LHCN-M2 (cell line): ENCODE data around the gene CCDC184. TPM values are rescaled to one million over a fixed set of nuclear protein-coding genes. Genes with fewer than 3 reads are reported as not detected.
"Not testable (repeated sequence)": the region's sequence is repeated elsewhere in the genome, so short reads cannot be mapped to it uniquely, and the experiment has no call there.

ENCODE experiments used
- DNase-seq: peaks from one replicate; pipeline ENCODE4 v3.0.0-alpha.2; 2012; ENCODE audit warnings: low read depth
- total RNA-seq: library from RNA; depleted of rRNA; stranded (reverse); fragments of >200 nt; gene quantifications from 2 replicates; pipeline ENCODE4 v1.2.3, GENCODE V29; 2014; rRNA removed

The CCDC184 gene
- total RNA-seq, 1 experiment from 2014 or later = 0.57 TPM

DNA sequence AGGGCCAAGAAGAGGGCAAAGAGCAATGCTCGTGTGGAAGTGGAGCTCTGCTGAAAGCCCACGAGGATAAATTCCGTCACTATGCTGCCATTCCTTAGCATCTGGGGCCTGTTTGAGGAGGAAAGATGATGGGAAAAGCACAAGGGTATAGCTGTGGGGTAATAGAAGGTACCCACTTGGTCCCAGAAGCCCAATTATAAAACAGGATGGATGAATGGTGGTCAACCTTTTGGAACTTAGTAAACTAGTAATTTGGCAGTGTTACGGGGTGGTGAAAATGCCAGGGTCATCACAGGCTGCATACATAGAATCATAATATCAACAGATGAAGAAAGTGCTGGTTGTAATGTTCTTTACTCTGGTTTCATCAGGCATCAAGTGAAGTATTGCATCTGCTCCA, 19.7 kb downstream of the CCDC184 start, which contains the start of gene OR10AD1:
Gene OR10AD1, minus strand, starts transcription at position 101 of the 400 bp plus-strand sequence. Its CDS starts 0 bp downstream, at position 101.
- DNase-seq = no peak

DNA sequence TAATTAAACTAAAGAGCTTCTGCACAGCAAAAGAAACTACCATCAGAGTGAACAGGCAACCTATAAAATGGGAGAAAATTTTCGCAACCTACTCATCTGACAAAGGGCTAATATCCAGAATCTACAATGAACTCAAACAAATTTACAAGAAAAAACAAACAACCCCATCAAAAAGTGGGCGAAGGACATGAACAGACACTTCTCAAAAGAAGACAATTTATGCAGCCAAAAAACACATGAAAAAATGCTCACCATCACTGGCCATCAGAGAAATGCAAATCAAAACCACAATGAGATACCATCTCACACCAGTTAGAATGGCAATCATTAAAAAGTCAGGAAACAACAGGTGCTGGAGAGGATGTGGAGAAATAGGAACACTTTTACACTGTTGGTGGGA, 26.1 kb downstream of the CCDC184 start:
- DNase-seq = not testable (repeated sequence)

DNA sequence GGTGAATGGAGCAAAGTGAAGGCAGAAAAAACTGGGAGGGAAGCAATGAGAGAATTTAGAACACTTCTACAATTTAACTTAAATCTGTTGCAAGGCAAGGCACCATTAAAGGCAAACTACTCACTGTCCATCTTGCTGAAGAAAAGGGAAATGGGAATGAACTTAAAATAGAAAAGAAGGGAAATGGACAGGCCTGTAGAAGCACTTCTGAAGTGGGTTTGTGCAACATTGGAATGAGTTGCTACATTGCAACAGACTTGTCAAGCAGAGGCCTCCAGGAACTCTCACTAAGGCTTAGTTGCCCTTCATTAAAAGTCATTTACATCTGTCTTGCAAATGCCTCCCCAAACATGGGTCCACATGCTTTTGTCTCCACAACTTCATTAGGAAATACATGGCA, 33.3 kb downstream of the CCDC184 start:
- no peak for DNase-seq

DNA sequence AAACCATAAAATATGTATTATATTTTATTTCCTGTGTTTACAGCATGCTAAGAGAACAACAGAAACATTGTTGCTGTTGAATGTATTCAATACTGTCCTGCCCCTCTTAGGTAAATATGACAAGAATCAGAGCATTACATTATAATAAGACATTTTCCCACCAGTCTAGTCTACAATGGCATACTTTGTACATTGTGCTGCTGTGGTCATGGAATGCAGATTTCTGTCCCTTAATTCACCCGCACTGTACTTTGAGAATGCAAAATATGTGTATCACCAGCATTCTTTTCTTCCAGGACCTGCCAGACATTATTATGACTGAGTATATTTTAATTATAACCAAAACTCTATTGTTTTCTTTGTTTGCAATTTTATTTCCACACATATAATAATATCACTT, 36.2 kb downstream of the CCDC184 start:
- no peak for DNase-seq

DNA sequence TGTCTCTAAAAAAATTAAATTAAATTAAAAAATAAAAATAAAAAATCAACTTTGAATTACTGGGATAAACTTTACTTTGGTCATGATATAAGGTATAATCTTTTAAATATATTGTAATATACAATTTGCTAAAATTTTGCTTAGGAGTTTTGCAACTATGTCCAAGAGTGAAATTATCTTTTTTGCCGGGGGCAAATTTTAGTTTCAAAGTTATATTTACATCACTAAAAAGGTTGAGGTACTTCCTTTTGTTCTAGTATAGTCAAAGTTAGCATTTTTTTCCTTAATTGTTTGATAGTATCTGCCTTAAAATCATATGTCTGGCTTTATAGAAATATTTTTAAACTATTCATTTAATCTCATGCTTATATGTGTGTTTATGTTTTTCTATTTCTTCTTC, 37.3 kb downstream of the CCDC184 start:
- no peak for DNase-seq

DNA sequence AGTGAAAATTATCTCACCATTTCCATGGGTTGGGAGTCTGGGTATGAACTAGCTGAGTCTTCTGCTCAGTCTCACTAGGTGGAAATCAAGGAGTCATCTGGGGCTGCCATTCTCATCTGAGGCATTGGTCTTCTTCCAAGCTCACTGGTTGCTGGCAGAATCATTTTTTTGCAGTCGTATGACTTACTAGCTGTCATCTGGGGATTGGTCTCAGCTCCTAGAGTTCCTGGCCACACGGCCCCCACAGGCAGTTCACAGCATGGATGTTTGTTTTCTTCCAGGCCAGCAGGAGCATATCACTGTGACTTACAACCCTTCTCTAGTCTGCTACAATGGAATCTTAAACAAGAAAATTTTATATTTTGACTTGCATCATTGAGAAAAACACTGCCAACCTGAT, 38.2 kb downstream of the CCDC184 start:
- DNase-seq = no peak

DNA sequence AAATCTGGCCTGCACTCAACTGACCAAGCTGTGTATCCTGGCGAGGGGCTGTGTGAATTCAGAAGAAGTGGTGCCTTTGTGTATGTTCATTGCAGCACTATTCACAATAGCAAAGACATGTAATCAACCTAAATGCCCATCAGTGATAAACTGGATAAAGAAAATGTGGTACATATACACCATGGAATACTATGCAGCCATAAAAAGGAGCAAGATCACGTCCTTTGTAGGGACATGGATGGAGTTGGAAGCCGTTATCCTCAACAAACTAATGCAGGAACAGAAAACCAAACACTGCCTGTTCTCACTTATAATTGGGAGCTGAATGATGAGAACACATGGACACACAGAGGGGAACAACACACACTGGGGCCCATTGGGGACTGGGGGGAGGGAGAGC, 41.1 kb downstream of the CCDC184 start:
- DNase-seq = not testable (repeated sequence)

DNA sequence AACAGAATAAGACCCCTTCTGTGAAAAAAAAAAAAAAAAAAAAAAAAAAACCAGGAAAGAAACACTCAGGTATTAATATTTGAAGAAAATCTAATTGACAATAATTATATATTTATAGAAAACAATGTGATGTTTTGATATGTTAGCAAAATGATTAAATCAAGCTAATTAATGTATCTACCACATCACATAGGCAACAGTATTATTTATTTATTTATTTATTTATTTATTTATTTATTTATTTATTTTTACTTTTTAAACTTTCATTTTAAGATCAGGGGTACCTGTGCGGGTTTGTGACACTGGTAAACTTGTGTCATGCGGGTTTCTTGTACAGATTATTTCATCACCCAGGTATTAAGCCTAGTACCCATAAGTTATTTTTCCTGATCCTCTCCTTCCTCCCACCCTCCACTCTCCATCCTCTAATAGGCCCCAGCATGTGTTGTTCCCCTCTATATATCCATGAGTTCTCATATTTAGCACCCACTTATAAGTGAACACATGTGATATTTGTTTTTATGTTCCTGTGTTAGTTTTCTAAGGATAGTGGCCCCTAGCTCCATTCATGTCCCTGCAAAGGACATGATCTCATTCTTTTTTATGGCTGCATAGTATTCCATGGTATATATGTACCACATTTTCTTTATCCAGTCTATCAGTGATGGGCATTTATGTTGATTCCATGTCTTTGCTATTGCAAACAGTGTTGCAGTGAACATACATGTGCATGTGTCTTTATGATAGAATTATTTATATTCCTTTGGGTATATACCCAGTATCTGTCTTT, 47.9 kb downstream of the CCDC184 start:
- DNase-seq = not testable (repeated sequence)

Other genes with a start within 250 kb of the CCDC184 start
- 122 and 146 TPM in 2 replicates for gene TMEM106C, start 220.0 kb upstream of the CCDC184 start, total RNA-seq
- not detected in 2 replicates for gene COL2A1, start 179.2 kb upstream of the CCDC184 start, total RNA-seq
- 17.7 and 22.0 TPM in 2 replicates for gene SENP1, start 77.6 kb upstream of the CCDC184 start, total RNA-seq
- gene PFKM, start 64.3 kb upstream of the CCDC184 start, total RNA-seq = 64.9 and 81.9 TPM in 2 replicates
- gene ASB8, start 26.1 kb upstream of the CCDC184 start, total RNA-seq = 19.0 and 23.6 TPM in 2 replicates
- gene OR10AD1, start 19.6 kb downstream of the CCDC184 start, total RNA-seq = not detected in 2 replicates
- 3.2 and 4.0 TPM in 2 replicates for gene ZNF641, start 167.3 kb downstream of the CCDC184 start, total RNA-seq